Globus pallidus (tissue), 1 donor: ENCODE measurements around the gene PARP3.

Source experiments
- DNase-seq: peaks from one replicate; pipeline ENCODE4 v3.0.0-alpha.2; 2015; ENCODE audit warnings: low spot score

Gene PARP3

DNA sequence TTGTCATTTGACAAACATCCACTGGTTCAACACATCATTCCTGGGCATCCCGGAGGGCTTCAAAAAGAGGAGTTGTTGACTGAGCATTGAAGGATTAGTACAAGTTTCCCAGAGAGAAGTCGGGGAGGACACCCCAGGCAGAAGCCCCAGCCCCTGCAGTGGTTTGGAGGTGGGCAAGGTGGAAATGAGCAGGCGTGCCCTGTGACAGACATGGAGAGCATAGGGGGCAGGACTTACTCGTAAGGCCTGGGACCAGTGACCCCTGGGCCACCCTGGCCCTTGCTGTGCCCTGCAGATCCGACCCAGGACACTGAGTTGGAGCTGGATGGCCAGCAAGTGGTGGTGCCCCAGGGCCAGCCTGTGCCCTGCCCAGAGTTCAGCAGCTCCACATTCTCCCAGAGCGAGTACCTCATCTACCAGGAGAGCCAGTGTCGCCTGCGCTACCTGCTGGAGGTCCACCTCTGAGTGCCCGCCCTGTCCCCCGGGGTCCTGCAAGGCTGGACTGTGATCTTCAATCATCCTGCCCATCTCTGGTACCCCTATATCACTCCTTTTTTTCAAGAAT is 5.9 kb downstream of the PARP3 start:
- no peak for DNase-seq

- no peak for DNase-seq
These were observed 7.0 kb downstream of the PARP3 start for GRCh38 chr3:51949121-51949520.

GRCh38 chr3:51950899-51951298 is 8.7 kb downstream of the PARP3 start:
- no peak for DNase-seq

- DNase-seq, result no peak
These were observed 11.3 kb downstream of the PARP3 start for GRCh38 chr3:51953445-51953844.

- no peak for DNase-seq
These were observed 11.9 kb downstream of the PARP3 start for GRCh38 chr3:51954105-51954504.

GRCh38 chr3:51954713-51955112 is 12.6 kb downstream of the PARP3 start:
- no peak for DNase-seq

- peak; percentile 95 for DNase-seq
These were observed 13.2 kb downstream of the PARP3 start, which contains the start of gene GPR62 for GRCh38 chr3:51955175-51955892. Gene GPR62, plus strand, starts transcription at chr3:51955381. Its CDS starts 272 bp downstream, at chr3:51955653.

DNA sequence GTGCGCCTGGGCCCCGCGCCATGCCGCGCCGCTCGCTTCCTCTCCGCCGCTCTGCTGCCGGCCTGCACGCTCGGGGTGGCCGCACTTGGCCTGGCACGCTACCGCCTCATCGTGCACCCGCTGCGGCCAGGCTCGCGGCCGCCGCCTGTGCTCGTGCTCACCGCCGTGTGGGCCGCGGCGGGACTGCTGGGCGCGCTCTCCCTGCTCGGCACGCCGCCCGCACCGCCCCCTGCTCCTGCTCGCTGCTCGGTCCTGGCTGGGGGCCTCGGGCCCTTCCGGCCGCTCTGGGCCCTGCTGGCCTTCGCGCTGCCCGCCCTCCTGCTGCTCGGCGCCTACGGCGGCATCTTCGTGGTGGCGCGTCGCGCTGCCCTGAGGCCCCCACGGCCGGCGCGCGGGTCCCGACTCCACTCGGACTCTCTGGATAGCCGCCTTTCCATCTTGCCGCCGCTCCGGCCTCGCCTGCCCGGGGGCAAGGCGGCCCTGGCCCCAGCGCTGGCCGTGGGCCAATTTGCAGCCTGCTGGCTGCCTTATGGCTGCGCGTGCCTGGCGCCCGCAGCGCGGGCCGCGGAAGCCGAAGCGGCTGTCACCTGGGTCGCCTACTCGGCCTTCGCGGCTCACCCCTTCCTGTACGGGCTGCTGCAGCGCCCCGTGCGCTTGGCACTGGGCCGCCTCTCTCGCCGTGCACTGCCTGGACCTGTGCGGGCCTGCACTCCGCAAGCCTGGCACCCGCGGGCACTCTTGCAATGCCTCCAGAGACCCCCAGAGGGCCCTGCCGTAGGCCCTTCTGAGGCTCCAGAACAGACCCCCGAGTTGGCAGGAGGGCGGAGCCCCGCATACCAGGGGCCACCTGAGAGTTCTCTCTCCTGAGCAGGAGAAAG is 14.0 kb downstream of the PARP3 start:
- DNase-seq, result peak; percentile 76

- DNase-seq, result no peak
These were observed 15.5 kb downstream of the PARP3 start for GRCh38 chr3:51957520-51958205.

DNA sequence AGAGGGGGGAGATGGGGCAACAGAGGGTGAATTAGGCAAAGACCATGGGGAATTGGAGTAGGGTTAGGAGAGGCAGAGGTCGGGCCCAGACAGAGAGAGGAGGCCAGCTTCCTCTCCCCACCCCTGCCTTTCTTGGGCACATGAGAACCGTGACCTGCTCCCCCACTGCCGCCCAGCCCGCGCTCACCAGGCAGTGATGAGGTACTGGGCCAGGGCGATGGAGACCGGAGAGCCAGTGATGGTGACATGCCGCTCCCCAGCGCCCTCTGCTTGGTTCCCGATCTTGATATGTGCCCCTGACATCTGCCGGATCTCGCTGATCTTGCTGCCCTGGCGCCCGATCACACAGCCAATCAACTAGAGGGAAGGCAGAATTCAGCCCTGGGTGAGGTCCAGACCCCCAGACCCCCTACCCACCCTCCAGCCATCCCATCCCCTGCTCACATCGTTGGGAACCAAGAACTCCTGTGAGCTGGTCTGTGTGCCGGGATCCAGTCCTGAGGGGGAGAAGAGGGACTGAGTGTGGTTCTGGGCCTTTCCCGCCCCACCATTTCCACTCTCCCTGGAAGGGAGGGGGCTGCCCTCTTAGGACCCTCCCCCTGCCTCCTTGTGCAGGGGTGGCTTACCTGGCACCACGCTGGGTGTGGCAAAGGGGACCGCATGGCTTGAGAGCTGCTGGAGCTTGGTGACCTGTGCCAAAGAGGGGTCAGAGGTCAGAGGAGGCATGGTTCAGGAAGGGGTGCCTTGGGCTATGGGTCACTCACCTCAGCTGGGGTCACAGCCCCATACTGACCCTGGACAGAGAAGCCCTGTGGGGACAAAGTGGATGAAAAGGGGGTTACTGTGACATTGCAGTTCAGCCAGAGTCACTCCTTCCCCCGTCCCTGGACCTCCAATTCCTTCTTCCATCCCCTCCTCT is 16.7 kb downstream of the PARP3 start:
- DNase-seq, result no peak

DNA sequence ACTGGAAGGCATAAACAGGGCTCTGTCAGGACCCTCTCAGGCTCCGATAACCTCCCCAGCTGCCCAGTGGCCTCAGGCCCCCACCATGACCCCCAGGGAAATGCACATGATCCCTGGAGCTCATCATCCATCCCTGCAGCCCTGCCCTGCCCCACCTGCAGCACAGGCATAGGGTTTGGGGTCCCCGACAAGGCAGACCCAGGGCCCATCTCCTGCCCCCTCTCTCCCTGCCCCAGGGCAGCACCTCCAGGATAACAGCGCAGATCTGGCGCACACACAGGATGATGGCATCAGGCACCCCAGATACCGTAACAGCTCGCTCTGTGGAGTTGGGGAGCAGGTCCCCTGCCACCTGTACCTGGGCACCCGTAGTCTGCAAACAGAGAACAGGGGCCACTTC is 17.5 kb downstream of the PARP3 start:
- DNase-seq, result no peak

DNA sequence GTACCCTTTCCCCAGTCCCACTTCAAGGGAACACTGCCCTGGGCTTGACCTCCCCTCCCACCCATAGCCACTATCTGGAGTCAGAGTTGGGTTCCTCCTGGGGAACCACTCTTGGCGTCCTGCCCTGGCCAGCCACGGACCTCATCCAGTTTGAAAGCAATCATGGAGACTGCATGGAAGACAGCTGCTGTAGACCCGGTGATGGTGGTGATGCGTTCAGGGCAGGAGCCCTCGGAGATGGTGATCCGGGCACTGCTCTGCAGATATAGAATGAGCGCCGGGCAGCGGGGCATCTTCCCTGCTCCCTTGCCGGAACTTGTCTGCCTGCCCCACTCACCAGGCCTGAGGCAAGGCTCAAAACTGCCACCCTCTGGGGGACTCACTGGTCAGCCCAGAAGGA is 18.2 kb downstream of the PARP3 start:
- no peak for DNase-seq

DNA sequence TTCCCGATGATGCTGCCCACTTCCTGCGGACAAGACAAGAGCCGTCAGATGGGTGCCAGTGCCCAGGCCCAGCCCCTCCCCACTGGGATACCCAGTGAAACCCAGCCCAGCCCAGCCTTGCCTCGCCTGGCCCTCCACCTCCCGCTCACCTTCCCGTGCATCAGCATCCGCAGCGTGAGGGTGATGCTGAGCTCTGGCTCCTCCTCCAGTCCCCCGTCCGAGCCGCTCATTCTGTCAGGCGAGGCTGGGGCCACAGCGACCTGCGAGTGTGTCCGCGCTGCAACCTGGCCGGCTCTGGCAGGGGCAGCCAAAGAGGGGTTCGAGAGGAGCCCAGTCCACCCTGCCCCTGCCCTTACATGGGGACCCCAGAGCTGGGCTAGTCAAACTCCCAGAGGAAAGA is 18.8 kb downstream of the PARP3 start:
- DNase-seq, result no peak

- no peak for DNase-seq
These were observed 19.7 kb downstream of the PARP3 start for GRCh38 chr3:51961602-51962569.

DNA sequence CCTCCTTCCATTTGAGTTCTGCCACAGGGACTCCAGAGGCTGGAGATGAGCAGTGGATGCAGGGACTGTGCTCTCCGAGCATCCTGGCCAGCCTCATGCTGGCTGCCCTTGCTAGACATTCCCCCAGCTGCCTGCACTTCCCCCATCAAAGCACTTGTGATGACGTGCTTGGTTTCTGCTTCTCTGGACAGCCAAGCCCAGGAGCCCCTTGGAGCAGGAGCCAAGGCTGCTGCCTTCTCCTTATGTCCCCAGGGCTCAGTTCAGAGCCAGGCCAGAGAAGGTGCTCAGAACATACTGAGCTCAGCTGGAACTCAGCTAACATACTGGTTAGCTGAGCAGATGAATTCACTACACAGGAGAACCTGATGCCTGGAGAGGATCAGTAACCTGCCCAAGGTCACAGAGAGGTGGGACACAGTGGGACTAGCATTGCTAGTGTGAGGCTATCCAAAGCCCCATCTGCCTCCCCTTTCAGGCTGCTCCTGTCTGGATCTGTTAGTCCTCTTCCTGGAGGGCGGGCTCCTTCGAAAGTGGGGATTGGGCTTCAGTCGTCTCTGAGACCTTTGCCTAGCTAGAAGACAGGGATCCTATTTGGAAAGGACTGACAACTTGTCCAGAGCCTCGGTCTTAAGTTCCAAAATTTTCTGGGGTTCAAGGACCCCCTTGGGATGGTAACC is 20.8 kb downstream of the PARP3 start:
- DNase-seq, result peak; percentile 67

DNA sequence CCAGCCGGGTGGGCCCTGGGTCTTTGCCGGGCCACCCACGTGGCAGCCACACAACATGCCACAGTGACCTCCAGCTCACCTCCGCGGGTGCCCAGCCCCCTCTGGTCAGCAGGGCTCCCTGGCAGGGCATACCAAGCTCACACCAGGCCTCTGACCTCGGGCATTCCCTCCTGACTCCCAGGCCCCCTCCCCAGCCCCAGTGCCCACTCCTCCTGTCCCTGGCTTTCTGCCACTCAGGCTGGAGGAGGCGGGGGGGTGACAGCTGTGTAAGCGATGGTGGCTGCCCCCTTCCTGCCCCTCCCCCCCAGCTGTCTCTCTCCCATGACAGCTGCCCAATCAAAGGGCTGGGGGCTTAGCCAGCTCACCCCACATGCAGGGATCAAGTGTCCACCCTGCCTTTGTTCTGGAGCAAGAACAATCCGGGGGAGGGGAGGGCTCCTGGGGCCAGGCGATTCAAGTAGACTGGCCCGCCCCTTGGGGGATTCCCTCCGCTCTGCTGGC is 21.8 kb downstream of the PARP3 start:
- peak; percentile 74 for DNase-seq

DNA sequence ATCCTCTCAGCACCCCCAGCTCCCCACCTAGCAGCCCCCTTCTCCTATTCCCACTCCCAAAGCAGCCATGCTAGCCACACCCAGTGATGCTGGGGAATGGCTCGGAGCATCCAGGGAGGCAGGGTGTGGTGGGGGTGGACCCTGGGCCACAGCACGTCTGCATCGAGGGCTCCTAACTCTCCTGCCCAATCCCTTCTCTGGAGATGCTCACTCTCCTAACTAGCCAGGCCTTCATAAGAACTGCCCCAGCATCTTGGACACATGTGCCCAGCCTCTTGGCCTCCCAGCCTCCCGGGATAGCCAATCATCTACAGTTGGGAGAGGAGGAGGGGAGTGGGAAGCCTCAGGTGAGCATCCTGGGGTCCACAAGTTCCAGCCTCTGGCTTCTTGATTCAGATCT is 22.4 kb downstream of the PARP3 start:
- DNase-seq, result no peak

GRCh38 chr3:51966016-51966415 is 23.9 kb downstream of the PARP3 start:
- peak; percentile 95 for DNase-seq

- no peak for DNase-seq
These were observed 24.3 kb downstream of the PARP3 start for GRCh38 chr3:51966486-51966885.
